IMR-90 (cell line): ENCODE measurements around the gene CD163L1. TPM values are rescaled to one million over a fixed set of nuclear protein-coding genes. Genes with fewer than 3 reads are reported as not detected.

ENCODE experiments used
- ATAC-seq: fragments of 200-7000 bp; cut with Tn5 transposase; 2 replicates; pipeline ENCODE4 v1.9.1; 2020; ENCODE audit warnings: low read depth, mild to moderate bottlenecking, moderate library complexity
- BruUV-seq: library from RNA; stranded (reverse); fragments of 400-500 nt; replicated peaks from 2 replicates; lab custom pipeline; 2021; lab: Mats Ljungman, UMichigan
- CTCF ChIA-PET: fragments of 300-600 bp; formaldehyde crosslinking; extraction: SDS; loops from one replicate; lab custom pipeline; 2021; ENCODE audit warnings: antibody characterized with exemption; lab: Yijun Ruan, JAX
- POLR2A ChIA-PET: fragments of 300-600 bp; sonication (Branson Sonifier 250); formaldehyde crosslinking; loops from one replicate; lab custom pipeline; 2022; ENCODE audit warnings: antibody characterized with exemption; ENCODE audit not compliant: unreplicated experiment; lab: Charles Lee
- DNase-seq: peaks from one replicate; pipeline ENCODE4 v3.0.0; 2013
- H2AFZ ChIP-seq: replicated peaks from 2 replicates; pipeline ENCODE3; 2013; ENCODE audit warnings: low read length, mild to moderate bottlenecking; ENCODE audit not compliant: poor library complexity
- H2AK5ac ChIP-seq: 2 replicates; pipeline ENCODE4 v1.6.1; 2013; ENCODE audit warnings: low read depth, low read length, inconsistent platforms
- H2AK9ac ChIP-seq: replicated peaks from 2 replicates; pipeline ENCODE3; 2013; ENCODE audit warnings: mild to moderate bottlenecking, low read depth, low read length, moderate library complexity; ENCODE audit not compliant: poor library complexity
- H2BK120ac ChIP-seq: 2 replicates; pipeline ENCODE4 v1.6.1; 2013; ENCODE audit warnings: low read depth, low read length, inconsistent platforms
- H2BK15ac ChIP-seq: 3 replicates; pipeline ENCODE4 v1.6.1; 2013; ENCODE audit warnings: low read depth, low read length, inconsistent platforms
- H2BK20ac ChIP-seq: 2 replicates; pipeline ENCODE4 v1.6.1; 2013; ENCODE audit warnings: low read depth, mild to moderate bottlenecking, inconsistent platforms, low read length, moderate library complexity
- H2BK5ac ChIP-seq: 2 replicates; pipeline ENCODE4 v1.6.1; 2013; ENCODE audit warnings: mild to moderate bottlenecking, low read depth, low read length, inconsistent platforms; ENCODE audit not compliant: poor library complexity, severe bottlenecking
- H3K14ac ChIP-seq: replicated peaks from 2 replicates; pipeline ENCODE4 v1.6.1; 2013; ENCODE audit warnings: low read depth, low read length, inconsistent platforms
- H3K18ac ChIP-seq: 2 replicates; pipeline ENCODE4 v1.6.1; 2013; ENCODE audit warnings: low read depth, low read length, control low read depth
- H3K23ac ChIP-seq: 2 replicates; pipeline ENCODE4 v1.6.1; 2013; ENCODE audit warnings: low read depth, low read length, inconsistent platforms
- H3K27ac ChIP-seq: 2 replicates; pipeline ENCODE4 v1.5.1; 2013; ENCODE audit warnings: mild to moderate bottlenecking, control low read depth, low read length; ENCODE audit not compliant: insufficient read depth
- H3K27me3 ChIP-seq: 2 replicates; pipeline ENCODE4 v1.6.1; 2013; ENCODE audit warnings: low read length; ENCODE audit not compliant: control insufficient read depth, insufficient read depth
- H3K36me3 ChIP-seq: 2 replicates; pipeline ENCODE4 v1.6.1; 2013; ENCODE audit warnings: low read length, mixed read lengths; ENCODE audit not compliant: control insufficient read depth, insufficient read depth
- H3K4ac ChIP-seq: 2 replicates; pipeline ENCODE4 v1.6.1; 2013; ENCODE audit warnings: low read depth, low read length, inconsistent platforms
- H3K4me1 ChIP-seq: 2 replicates; pipeline ENCODE4 v1.6.1; 2013; ENCODE audit warnings: low read length, mixed read lengths; ENCODE audit not compliant: control insufficient read depth, insufficient read depth
- H3K4me2 ChIP-seq: 2 replicates; pipeline ENCODE4 v1.6.1; 2013; ENCODE audit warnings: low read depth, mild to moderate bottlenecking, control low read depth, low read length, moderate library complexity
- H3K4me3 ChIP-seq: 2 replicates; pipeline ENCODE4 v1.5.1; 2013; ENCODE audit warnings: low read depth, mild to moderate bottlenecking, control low read depth, low read length, moderate library complexity; ENCODE audit not compliant: insufficient read depth
- H3K56ac ChIP-seq: 2 replicates; pipeline ENCODE4 v1.6.1; 2013; ENCODE audit warnings: low read length, inconsistent platforms; ENCODE audit not compliant: insufficient read depth; ENCODE audit errors: extremely low read depth
- H3K79me1 ChIP-seq, 2 experiments: 2 replicates each; pipeline ENCODE4 v1.6.1; 2013; ENCODE audit warnings: low read length in 2 of 2, inconsistent platforms in 1 of 2, low read depth in 1 of 2
- H3K9ac ChIP-seq: 2 replicates; pipeline ENCODE4 v1.6.1; 2013; ENCODE audit warnings: low read depth, low read length, control low read depth
- H3K9me1 ChIP-seq: 2 replicates; pipeline ENCODE4 v1.6.1; 2013; ENCODE audit warnings: low read length, inconsistent platforms; ENCODE audit not compliant: insufficient read depth
- H3K9me3 ChIP-seq: 2 replicates; pipeline ENCODE4 v1.6.1; 2013; ENCODE audit warnings: low read length; ENCODE audit not compliant: control insufficient read depth, insufficient read depth
- H4K20me1 ChIP-seq: 2 replicates; pipeline ENCODE4 v1.6.1; 2013; ENCODE audit warnings: low read length, inconsistent platforms; ENCODE audit not compliant: insufficient read depth
- H4K5ac ChIP-seq: 2 replicates; pipeline ENCODE4 v1.6.1; 2013; ENCODE audit warnings: mild to moderate bottlenecking, low read depth, low read length, control low read depth
- H4K8ac ChIP-seq, 2 experiments: 2 replicates each; pipeline ENCODE4 v1.6.1; 2013; ENCODE audit warnings: low read depth in 2 of 2, low read length in 2 of 2, control low read depth in 1 of 2, inconsistent platforms in 1 of 2
- H4K91ac ChIP-seq: 2 replicates; pipeline ENCODE4 v1.6.1; 2013; ENCODE audit warnings: low read depth, low read length, inconsistent platforms; ENCODE audit not compliant: insufficient read depth
- CEBPB ChIP-seq: IDR thresholded peaks from 2 replicates; pipeline ENCODE4 v1.6.1; 2012; ENCODE audit warnings: low read depth, low read length, improper control_type of control experiment
- CHD1 ChIP-seq: IDR thresholded peaks from 2 replicates; pipeline ENCODE4 v1.6.1; 2012; ENCODE audit warnings: low read depth, low read length, improper control_type of control experiment
- CTCF ChIP-seq: conservative IDR thresholded peaks from 2 replicates; pipeline ENCODE4 v1.5.1; 2012; ENCODE audit warnings: mild to moderate bottlenecking, low read depth, low read length, improper control_type of control experiment
- MAZ ChIP-seq: IDR thresholded peaks from 2 replicates; pipeline ENCODE4 v1.6.1; 2012; ENCODE audit warnings: low read depth, mild to moderate bottlenecking, low read length, improper control_type of control experiment, moderate library complexity, borderline replicate concordance
- MXI1 ChIP-seq: IDR thresholded peaks from 2 replicates; pipeline ENCODE4 v1.6.1; 2012; ENCODE audit warnings: low read depth, mild to moderate bottlenecking, low read length, moderate library complexity, borderline replicate concordance
- POLR2A ChIP-seq: IDR thresholded peaks from 2 replicates; pipeline ENCODE4 v1.6.1; 2012; ENCODE audit warnings: mild to moderate bottlenecking, low read depth, low read length
- WGBS, 2 experiments: methylation state at CpG; one replicate each; pipeline versions ENCODE4 v1.1.5 to v1.1.7; 2013; ENCODE audit warnings: missing lambda C conversion rate in 2 of 2; ENCODE audit not compliant: insufficient read length in 1 of 2; ENCODE audit errors: extremely low coverage in 2 of 2; 5-methylcytosine and 5-hydroxymethylcytosine counted together
- dilution Hi-C: fragments of 300-500 bp; cut with HindIII; formaldehyde crosslinking; loops from one replicate; pipeline ENCODE4 v1.14.3; 2018; ENCODE audit warnings: low sequenced_read_pairs; ENCODE audit not compliant: unreplicated experiment
- in situ Hi-C: fragments of 300-500 bp; cut with MboI; formaldehyde crosslinking; loops from 3 replicates; pipeline ENCODE4 v1.14.3; 2019; ENCODE audit warnings: low sequenced_read_pairs, inconsistent platforms, mixed read lengths
- intact Hi-C: fragments of 100-400 bp; cut with micrococcal nuclease; formaldehyde crosslinking; loops from 2 replicates; pipeline ENCODE4 v1.10.0; 2022
- polyA plus RNA-seq, 3 experiments: library from polyadenylated mRNA; depleted of rRNA; stranded (reverse); fragments of >200 nt; gene quantifications; 2 replicates each; pipeline ENCODE4 v1.2.3, GENCODE V29; 2012; ENCODE audit warnings: low replicate concordance in 1 of 3
- total RNA-seq: library from RNA; depleted of rRNA; stranded (reverse); fragments of >200 nt; gene quantifications from 2 replicates; pipeline ENCODE4 v1.2.3, GENCODE V29; 2012

The CD163L1 gene
- total and polyA plus RNA-seq, 2 of the 4 experiments (the other 2 are of a cell fraction): 0.50 to 1.6 TPM

DNA sequence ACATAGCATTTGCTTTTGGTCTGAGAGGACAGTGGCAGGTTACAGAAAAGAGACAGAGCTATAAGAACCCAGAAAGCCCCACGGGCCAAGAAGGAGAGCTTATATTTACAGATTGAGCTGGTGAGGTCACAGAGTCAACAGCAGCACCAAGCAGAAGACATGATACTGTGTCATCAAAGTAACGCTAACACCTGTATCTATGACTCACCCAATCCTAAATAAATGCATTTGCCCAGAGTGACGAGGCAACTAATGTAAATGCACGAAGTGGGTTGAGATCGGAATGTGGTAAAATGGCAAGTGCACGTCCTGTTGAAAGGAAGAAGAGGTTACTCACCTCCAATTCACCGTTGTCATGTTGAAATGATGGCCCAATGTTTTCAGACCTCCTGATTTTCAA lies 6.7 kb upstream of the CD163L1 start:
- in situ Hi-C loops: no loop called here
- POLR2A ChIA-PET: interaction anchor here (0.6 kb wide), 1 partner anchor 11 kb away, joined by 3 read pairs; no protein-coding TSS in a partner anchor

More for the DNA sequence above, 6.7 kb upstream of the CD163L1 start:
- no peak for DNase-seq
- Histone ChIP-seq H2BK5ac (no peak overlapping the region), H3K9me3 (no peaks in the 10 kb centered on the region), H2AK9ac (no peak overlapping the region), H4K20me1 (no peaks in the 10 kb centered on the region), H4K5ac (no peak overlapping the region), H3K56ac (no peak overlapping the region), H3K9ac (no peak overlapping the region), H4K91ac (no peak overlapping the region), H3K27me3 (no peaks in the 10 kb centered on the region), H3K27ac (no peak overlapping the region), H2AK5ac (no peak overlapping the region), H3K9me1 (no peaks in the 10 kb centered on the region), H2BK20ac (no peak overlapping the region), H2BK15ac (no peak overlapping the region), H3K4me1 (no peaks in the 10 kb centered on the region), H3K79me1 (no peaks in the 10 kb centered on the region), H3K4me2 (no peak overlapping the region), H4K8ac (no peak overlapping the region), H3K23ac (no peak overlapping the region), H3K4ac (no peak overlapping the region), H2BK120ac (no peak overlapping the region), H3K14ac (no peak overlapping the region), H3K4me3 (no peak overlapping the region), H2AFZ (no peak overlapping the region), H3K18ac (no peak overlapping the region), H3K36me3 (no peaks in the 10 kb centered on the region)
- WGBS, 2 experiments: no CpG with 5 or more reads among the region's 7 CpGs
- dilution Hi-C loops: no loop called here
- no peak for ATAC-seq
- TF ChIP-seq CEBPB (no peak), CTCF (no peak), MAZ (no peak), MXI1 (no peak), POLR2A (no peak), CHD1 (no peak)
- CTCF ChIA-PET: no interaction called here
- BruUV-seq: no TSS peak
- intact Hi-C loops: no loop called here
